ENCODE results near the gene SESN1.
"Not testable (repeated sequence)": the region's sequence is repeated elsewhere in the genome, so short reads cannot be mapped to it uniquely, and the experiment has no call there.

The SESN1 gene

GRCh38 chr6:109093732-109094415 is 772 bp downstream of the SESN1 start:
- no peak for DNase-seq

GRCh38 chr6:109092074-109092473 is 2.6 kb downstream of the SESN1 start:
- DNase-seq: no peak

- DNase-seq: no peak
These were observed 3.2 kb downstream of the SESN1 start for GRCh38 chr6:109091314-109092024.

GRCh38 chr6:109088995-109089394 is 5.7 kb downstream of the SESN1 start:
- DNase-seq: no peak

- DNase-seq: no peak
These were observed 6.9 kb downstream of the SESN1 start for GRCh38 chr6:109087661-109088264.

GRCh38 chr6:109084146-109084545 is 10.5 kb downstream of the SESN1 start:
- DNase-seq: not testable (repeated sequence)

GRCh38 chr6:109083657-109084056 is 11.0 kb downstream of the SESN1 start:
- DNase-seq: no peak

GRCh38 chr6:109082188-109082577 is 12.5 kb downstream of the SESN1 start:
- DNase-seq: no peak

- no peak for DNase-seq
These were observed 13.0 kb downstream of the SESN1 start for GRCh38 chr6:109081516-109082187.

GRCh38 chr6:109081026-109081425 is 13.6 kb downstream of the SESN1 start:
- DNase-seq: no peak

- DNase-seq: no peak
These were observed 14.7 kb downstream of the SESN1 start for GRCh38 chr6:109079981-109080380.

GRCh38 chr6:109076377-109076776 is 18.3 kb downstream of the SESN1 start:
- no peak for DNase-seq

- DNase-seq: no peak
These were observed 18.7 kb downstream of the SESN1 start for GRCh38 chr6:109075934-109076333.

- no peak for DNase-seq
These were observed 20.6 kb downstream of the SESN1 start for GRCh38 chr6:109074133-109074415.

GRCh38 chr6:109073344-109074132 is 21.1 kb downstream of the SESN1 start:
- peak in 1 of 2 experiments; percentile 25 for DNase-seq

- DNase-seq: no peak
These were observed 23.3 kb downstream of the SESN1 start for GRCh38 chr6:109071125-109071917.

- no peak for DNase-seq
These were observed 24.9 kb downstream of the SESN1 start for GRCh38 chr6:109069746-109070145.

- DNase-seq: no peak
These were observed 31.8 kb downstream of the SESN1 start for GRCh38 chr6:109062767-109063352.

- DNase-seq: no peak
These were observed 32.4 kb downstream of the SESN1 start for GRCh38 chr6:109062216-109062615.

- no peak for DNase-seq
These were observed 34.1 kb downstream of the SESN1 start for GRCh38 chr6:109060571-109060970.

- DNase-seq: no peak
These were observed 35.0 kb downstream of the SESN1 start for GRCh38 chr6:109059571-109060021.

- no peak for DNase-seq
These were observed 35.5 kb downstream of the SESN1 start for GRCh38 chr6:109059153-109059552.
